Keratinocyte (primary cell): ENCODE measurements around the gene FHIT. TPM values are rescaled to one million over a fixed set of nuclear protein-coding genes. Genes with fewer than 3 reads are reported as not detected.

Experiments
- DNase-seq: peaks from one replicate; pipeline ENCODE4 v3.0.0-alpha.2; 2011; ENCODE audit warnings: low read depth, missing footprints, low spot score
- FAIRE-seq: peaks from 2 replicates; lab custom pipeline; 2011; peaks lifted over from hg19 to GRCh38; lab: Jason Lieb, UNC
- H2AFZ ChIP-seq: 2 replicates; pipeline ENCODE4 v1.6.0; 2012; ENCODE audit warnings: low read length, control low read depth, inconsistent platforms; ENCODE audit not compliant: control insufficient read depth
- H3K27ac ChIP-seq: 2 replicates; pipeline ENCODE4 v1.5.1; 2011; ENCODE audit warnings: low read length; ENCODE audit not compliant: control insufficient read depth, insufficient read depth
- H3K27me3 ChIP-seq: 3 replicates; pipeline ENCODE4 v1.6.0; 2011; ENCODE audit warnings: low read length; ENCODE audit not compliant: control insufficient read depth, insufficient read depth; ENCODE audit errors: extremely low read depth
- H3K36me3 ChIP-seq, 2 experiments: 2 replicates in 1 of 2; 3 replicates in 1 of 2; pipeline ENCODE4 v1.5.1; 2011; ENCODE audit warnings: low read length in 2 of 2, mild to moderate bottlenecking in 1 of 2; ENCODE audit not compliant: control insufficient read depth in 2 of 2, insufficient read depth in 2 of 2; ENCODE audit errors: extremely low read depth in 1 of 2
- H3K4me1 ChIP-seq: 3 replicates; pipeline ENCODE4 v1.5.1; 2011; ENCODE audit warnings: low read length; ENCODE audit not compliant: control insufficient read depth, insufficient read depth; ENCODE audit errors: extremely low read depth
- H3K4me2 ChIP-seq: 3 replicates; pipeline ENCODE4 v1.6.0; 2011; ENCODE audit warnings: low read depth, low read length; ENCODE audit not compliant: control insufficient read depth, insufficient read depth; ENCODE audit errors: extremely low read depth
- H3K4me3 ChIP-seq, 3 experiments: fragments of 200-600 bp in 1 of 3; sonication (generic) in 1 of 3; 2 replicates in 2 of 3; 3 replicates in 1 of 3; pipeline ENCODE4 v1.5.1; 2011 to 2016; ENCODE audit warnings: low read length in 3 of 3, mild to moderate bottlenecking in 3 of 3, control low read depth in 2 of 3, inconsistent platforms in 1 of 3, low read depth in 1 of 3, mixed read lengths in 1 of 3, mixed run types in 1 of 3, moderate library complexity in 1 of 3; ENCODE audit not compliant: control insufficient read depth in 2 of 3, insufficient read depth in 2 of 3; ENCODE audit errors: extremely low read depth in 1 of 3
- H3K79me2 ChIP-seq: 2 replicates; pipeline ENCODE4 v1.6.0; 2012; ENCODE audit warnings: low read length; ENCODE audit not compliant: control insufficient read depth, insufficient read depth
- H3K9ac ChIP-seq: 3 replicates; pipeline ENCODE4 v1.6.0; 2011; ENCODE audit warnings: low read length; ENCODE audit not compliant: control insufficient read depth, insufficient read depth; ENCODE audit errors: extremely low read depth
- H3K9me1 ChIP-seq: 3 replicates; pipeline ENCODE4 v1.6.0; 2011; ENCODE audit warnings: low read length; ENCODE audit not compliant: control insufficient read depth, insufficient read depth; ENCODE audit errors: extremely low read depth
- H3K9me3 ChIP-seq: 2 replicates; pipeline ENCODE4 v1.5.1; 2012; ENCODE audit warnings: low read depth, low read length; ENCODE audit not compliant: control insufficient read depth
- H4K20me1 ChIP-seq: 3 replicates; pipeline ENCODE4 v1.6.0; 2011; ENCODE audit warnings: low read length; ENCODE audit not compliant: control insufficient read depth, insufficient read depth; ENCODE audit errors: extremely low read depth
- EZH2 ChIP-seq: IDR thresholded peaks from one replicate; pipeline ENCODE4 v1.6.1; 2012; ENCODE audit warnings: inconsistent platforms, mild to moderate bottlenecking, low read length, moderate library complexity
- dilution Hi-C: fragments of 300-500 bp; cut with MboI; formaldehyde crosslinking; loops from one replicate; pipeline ENCODE4 v1.7.0; 2020; ENCODE audit warnings: low sequenced_read_pairs; ENCODE audit not compliant: extremely low pct_ligation_motif_present
- polyA plus RNA-seq, 5 experiments: library from polyadenylated mRNA; depleted of rRNA in 3 of 5; stranded (reverse) in 3 of 5; stranded (forward) in 1 of 5; unstranded in 1 of 5; fragments of >200 nt; gene quantifications; 1 replicate in 1 of 5; 2 replicates in 3 of 5; 3 replicates in 1 of 5; pipeline versions ENCODE4 v1.2.1 to v1.2.3, GENCODE V29; 2011 to 2012; ENCODE audit warnings: missing spikeins in 2 of 5, low read depth in 1 of 5, low replicate concordance in 1 of 5
- TF ChIP-seq, protein P1 (sequence below), 3 experiments: IDR thresholded peaks in 1 of 3; conservative IDR thresholded peaks in 1 of 3; optimal IDR thresholded peaks in 1 of 3; 2 replicates in 2 of 3; 3 replicates in 1 of 3; pipeline versions ENCODE3 to v1.5.1; 2011; ENCODE audit warnings: low read length in 3 of 3, mild to moderate bottlenecking in 3 of 3, moderate library complexity in 2 of 3, control low read depth in 1 of 3, inconsistent platforms in 1 of 3; ENCODE audit not compliant: insufficient read depth in 2 of 3; ENCODE audit errors: extremely low read depth in 1 of 3

FHIT gene
- polyA plus RNA-seq, 1 donor (not counting 4 experiments of a cell fraction or from before 2014, with no cell fraction given): 2.2 TPM

DNA sequence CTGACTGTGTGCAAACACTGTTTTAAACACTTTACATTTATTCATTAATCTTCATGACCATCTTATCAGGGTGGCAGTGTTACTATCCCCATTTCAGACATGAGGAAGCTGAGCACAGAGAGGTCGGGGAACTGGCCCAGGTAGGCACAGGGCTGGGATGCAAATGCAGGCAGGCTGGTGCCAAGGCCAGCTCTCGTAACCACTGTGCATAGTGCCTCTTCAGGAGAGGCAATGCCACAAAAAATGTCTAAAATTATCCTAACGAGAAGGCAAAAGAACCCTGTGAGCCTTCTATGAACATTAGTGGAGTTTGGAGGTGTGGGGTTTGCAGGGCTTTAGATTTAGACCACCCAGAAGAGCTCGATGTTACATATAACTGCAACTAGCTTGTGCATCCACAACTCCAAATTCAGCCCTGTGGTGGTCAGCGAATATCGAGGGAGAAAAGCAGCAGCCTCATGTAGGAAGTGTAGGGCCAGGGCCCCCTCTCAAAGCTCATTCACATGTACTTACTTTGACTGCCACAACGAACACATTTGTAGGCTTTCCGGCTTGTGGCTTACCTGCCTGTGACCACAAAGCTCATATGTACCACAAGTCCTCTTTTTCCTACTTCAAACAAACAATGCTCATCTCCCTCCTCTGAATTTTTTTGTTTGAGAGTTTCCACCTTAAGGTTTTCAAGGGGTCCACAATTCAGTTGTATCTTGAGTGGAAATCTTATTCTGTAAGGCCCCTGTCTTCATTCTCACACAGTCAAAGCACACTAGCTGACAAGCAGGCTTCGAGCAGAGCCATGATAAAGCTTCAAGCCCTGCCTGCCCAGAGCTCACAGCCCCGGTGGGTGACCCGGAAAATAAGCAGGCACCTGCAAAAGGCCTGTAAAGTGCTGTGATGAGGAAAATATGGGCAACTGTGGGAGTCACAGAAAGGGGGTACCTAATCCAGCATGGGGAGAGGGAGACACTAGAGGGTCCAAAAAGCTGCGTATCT lies 1478.5 kb downstream of the FHIT start:
- FAIRE-seq: no peak
- Histone ChIP-seq H3K9ac (no peak overlapping the region), H2AFZ (no peak overlapping the region), H3K4me1 (peaks cover 2% of the 10 kb centered on the region), H3K4me3 (no peak overlapping the region), H3K9me3 (no peaks in the 10 kb centered on the region), H3K79me2 (no peaks in the 10 kb centered on the region), H3K9me1 (no peaks in the 10 kb centered on the region), H3K36me3 (no peaks in the 10 kb centered on the region), H3K27ac (no peak overlapping the region), H3K27me3 (no peaks in the 10 kb centered on the region), H4K20me1 (no peaks in the 10 kb centered on the region), H3K4me2 (no peak overlapping the region)
- dilution Hi-C loops: no loop called here
- TF ChIP-seq EZH2: no peak
- TF ChIP-seq, protein P1, sequence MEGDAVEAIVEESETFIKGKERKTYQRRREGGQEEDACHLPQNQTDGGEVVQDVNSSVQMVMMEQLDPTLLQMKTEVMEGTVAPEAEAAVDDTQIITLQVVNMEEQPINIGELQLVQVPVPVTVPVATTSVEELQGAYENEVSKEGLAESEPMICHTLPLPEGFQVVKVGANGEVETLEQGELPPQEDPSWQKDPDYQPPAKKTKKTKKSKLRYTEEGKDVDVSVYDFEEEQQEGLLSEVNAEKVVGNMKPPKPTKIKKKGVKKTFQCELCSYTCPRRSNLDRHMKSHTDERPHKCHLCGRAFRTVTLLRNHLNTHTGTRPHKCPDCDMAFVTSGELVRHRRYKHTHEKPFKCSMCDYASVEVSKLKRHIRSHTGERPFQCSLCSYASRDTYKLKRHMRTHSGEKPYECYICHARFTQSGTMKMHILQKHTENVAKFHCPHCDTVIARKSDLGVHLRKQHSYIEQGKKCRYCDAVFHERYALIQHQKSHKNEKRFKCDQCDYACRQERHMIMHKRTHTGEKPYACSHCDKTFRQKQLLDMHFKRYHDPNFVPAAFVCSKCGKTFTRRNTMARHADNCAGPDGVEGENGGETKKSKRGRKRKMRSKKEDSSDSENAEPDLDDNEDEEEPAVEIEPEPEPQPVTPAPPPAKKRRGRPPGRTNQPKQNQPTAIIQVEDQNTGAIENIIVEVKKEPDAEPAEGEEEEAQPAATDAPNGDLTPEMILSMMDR (optimal IDR thresholded peaks at IDR 0.05 in 1 of 3, IDR thresholded peaks at IDR 0.05 in 1 of 3, conservative IDR thresholded peaks at IDR 0.05 in 1 of 3; ENCODE audit: extremely low read depth in 1 of 3, insufficient read depth in 2 of 3, low read length in 3 of 3): no peak
- no peak for DNase-seq

DNA sequence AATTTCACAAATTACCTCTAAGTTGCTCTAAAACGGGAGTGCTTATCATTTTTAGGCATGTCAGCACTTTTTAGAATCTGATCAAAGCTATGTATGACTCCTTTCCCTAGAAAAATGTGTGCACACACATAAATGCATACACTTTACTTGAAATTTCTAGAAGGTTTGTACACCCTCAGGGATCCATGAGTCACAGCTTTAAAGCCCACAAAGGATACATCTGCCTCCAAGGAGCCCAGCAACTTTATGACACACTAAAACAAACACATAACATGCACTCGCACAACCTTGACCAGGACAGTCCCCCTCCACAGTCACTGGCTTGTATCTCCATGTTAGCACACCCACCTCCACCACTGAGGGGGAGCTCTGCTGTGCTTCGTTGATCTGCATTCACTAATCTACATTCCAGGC lies 1479.5 kb downstream of the FHIT start:
- Histone ChIP-seq H3K4me3 (no peak overlapping the region), H3K9ac (no peak overlapping the region), H3K9me1 (no peaks in the 10 kb centered on the region), H3K27ac (no peak overlapping the region), H3K4me1 (peaks cover 2% of the 10 kb centered on the region), H2AFZ (no peak overlapping the region), H3K27me3 (no peaks in the 10 kb centered on the region), H3K4me2 (no peak overlapping the region), H3K9me3 (no peaks in the 10 kb centered on the region), H3K79me2 (no peaks in the 10 kb centered on the region), H4K20me1 (no peaks in the 10 kb centered on the region), H3K36me3 (no peaks in the 10 kb centered on the region)
- no peak for FAIRE-seq
- DNase-seq: peak; percentile 49
- TF ChIP-seq, protein P1 (optimal IDR thresholded peaks at IDR 0.05 in 1 of 3, IDR thresholded peaks at IDR 0.05 in 1 of 3, conservative IDR thresholded peaks at IDR 0.05 in 1 of 3; ENCODE audit: extremely low read depth in 1 of 3, insufficient read depth in 2 of 3, low read length in 3 of 3): no peak
- no peak for TF ChIP-seq EZH2
- dilution Hi-C loops: no loop called here
